Chondrocyte (in vitro differentiated cells): ENCODE results near the gene PPFIA1. TPM values are rescaled to one million over a fixed set of nuclear protein-coding genes. Genes with fewer than 3 reads are reported as not detected.

ENCODE experiments used
- DNase-seq: peaks from one replicate; pipeline ENCODE4 v3.0.0; 2021; ENCODE audit warnings: mixed read lengths, low spot score
- H3K27ac Mint-ChIP-seq: one replicate; pipeline ENCODE4 v1.8.0; 2021; ENCODE audit warnings: mild to moderate bottlenecking, moderate library complexity, mixed read lengths; ENCODE audit not compliant: unreplicated experiment
- H3K27me3 Mint-ChIP-seq: 2 replicates; pipeline ENCODE4 v1.8.0; 2021; ENCODE audit warnings: low read depth, mixed read lengths
- H3K36me3 Mint-ChIP-seq: 2 replicates; pipeline ENCODE4 v1.8.0; 2021; ENCODE audit warnings: low read depth, mixed read lengths
- H3K4me1 Mint-ChIP-seq: 2 replicates; pipeline ENCODE4 v1.8.0; 2021; ENCODE audit warnings: low read depth, mild to moderate bottlenecking, mixed read lengths
- H3K4me3 Mint-ChIP-seq: one replicate; pipeline ENCODE4 v1.8.0; 2021; ENCODE audit warnings: mild to moderate bottlenecking, moderate library complexity, mixed read lengths; ENCODE audit not compliant: unreplicated experiment
- H3K9me3 Mint-ChIP-seq: 2 replicates; pipeline ENCODE4 v1.8.0; 2021; ENCODE audit warnings: low read depth, mixed read lengths
- CTCF ChIP-seq: fragments of 200-600 bp; sonication (generic); IDR thresholded peaks from 2 replicates; pipeline ENCODE4 v1.5.0; 2021; ENCODE audit warnings: antibody characterized with exemption, mild to moderate bottlenecking, moderate library complexity
- total RNA-seq: library from RNA; stranded (reverse); gene quantifications from 3 replicates; pipeline ENCODE4 v1.2.1, GENCODE V29; 2021

The PPFIA1 gene
- total RNA-seq, 1 donor from 2014 or later, result 63.5 TPM

GRCh38 chr11:70343636-70344035, 73.1 kb downstream of the PPFIA1 start:
- H3K9me3 Mint-ChIP-seq, result no peaks in the 10 kb centered on the region
- no peak for DNase-seq
- H3K27me3 Mint-ChIP-seq, result no peaks in the 10 kb centered on the region
- H3K36me3 Mint-ChIP-seq, result peaks cover 31% of the 10 kb centered on the region
- TF ChIP-seq CTCF, result no peak
- no peak overlapping the region for H3K4me3 Mint-ChIP-seq
- H3K4me1 Mint-ChIP-seq, result no peaks in the 10 kb centered on the region
- H3K27ac Mint-ChIP-seq, result no peak overlapping the region

GRCh38 chr11:70348191-70348590, 77.7 kb downstream of the PPFIA1 start:
- Mint-ChIP-seq H3K27ac (no peak overlapping the region), H3K4me3 (no peak overlapping the region), H3K36me3 (peaks cover 28% of the 10 kb centered on the region), H3K4me1 (no peaks in the 10 kb centered on the region), H3K9me3 (no peaks in the 10 kb centered on the region), H3K27me3 (no peaks in the 10 kb centered on the region)
- no peak for TF ChIP-seq CTCF
- DNase-seq, result no peak

GRCh38 chr11:70348608-70349007, 78.1 kb downstream of the PPFIA1 start:
- Mint-ChIP-seq H3K27me3 (no peaks in the 10 kb centered on the region), H3K4me3 (no peak overlapping the region), H3K4me1 (no peaks in the 10 kb centered on the region), H3K27ac (no peak overlapping the region), H3K9me3 (no peaks in the 10 kb centered on the region), H3K36me3 (peaks cover 26% of the 10 kb centered on the region)
- DNase-seq, result no peak
- no peak for TF ChIP-seq CTCF

- no peaks in the 10 kb centered on the region for H3K27me3 Mint-ChIP-seq
- no peak overlapping the region for H3K27ac Mint-ChIP-seq
- H3K9me3 Mint-ChIP-seq, result no peaks in the 10 kb centered on the region
- no peak for TF ChIP-seq CTCF
- H3K4me3 Mint-ChIP-seq, result no peak overlapping the region
- H3K36me3 Mint-ChIP-seq, result peaks cover 22% of the 10 kb centered on the region
- DNase-seq, result no peak
- H3K4me1 Mint-ChIP-seq, result no peaks in the 10 kb centered on the region
Measured at GRCh38 chr11:70351646-70352045, 81.2 kb downstream of the PPFIA1 start.

- Mint-ChIP-seq H3K27ac (no peak overlapping the region), H3K36me3 (peaks cover 26% of the 10 kb centered on the region), H3K9me3 (no peaks in the 10 kb centered on the region), H3K27me3 (no peaks in the 10 kb centered on the region), H3K4me1 (no peaks in the 10 kb centered on the region), H3K4me3 (no peak overlapping the region)
- no peak for TF ChIP-seq CTCF
- DNase-seq, result no peak
Measured at GRCh38 chr11:70352100-70352499, 81.6 kb downstream of the PPFIA1 start.
